Type B pancreatic cell (in vitro differentiated cells): ENCODE measurements around the gene POLN. TPM values are rescaled to one million over a fixed set of nuclear protein-coding genes. Genes with fewer than 3 reads are reported as not detected.

Source experiments
- DNase-seq: peaks from one replicate; pipeline ENCODE4 v3.0.0; 2021; ENCODE audit warnings: mixed read lengths; ENCODE audit not compliant: unreplicated experiment; ENCODE audit errors: extremely low spot score
- H3K27ac Mint-ChIP-seq: 2 replicates; pipeline ENCODE4 v1.8.0; 2021; ENCODE audit warnings: mild to moderate bottlenecking, mixed read lengths
- H3K27me3 Mint-ChIP-seq: 2 replicates; pipeline ENCODE4 v1.8.0; 2021; ENCODE audit warnings: mixed read lengths
- H3K36me3 Mint-ChIP-seq: 2 replicates; pipeline ENCODE4 v1.8.0; 2021; ENCODE audit warnings: mixed read lengths
- H3K4me1 Mint-ChIP-seq: one replicate; pipeline ENCODE4 v1.8.0; 2021; ENCODE audit warnings: mixed read lengths; ENCODE audit not compliant: unreplicated experiment
- H3K4me3 Mint-ChIP-seq: 2 replicates; pipeline ENCODE4 v1.8.0; 2021; ENCODE audit warnings: mild to moderate bottlenecking, mixed read lengths
- H3K9me3 Mint-ChIP-seq: 2 replicates; pipeline ENCODE4 v1.8.0; 2021; ENCODE audit warnings: mixed read lengths
- CTCF ChIP-seq: fragments of 200-600 bp; sonication (generic); conservative IDR thresholded peaks from 2 replicates; pipeline ENCODE4 v1.5.0; 2021; ENCODE audit warnings: antibody characterized with exemption, mild to moderate bottlenecking
- total RNA-seq: library from RNA; stranded (reverse); gene quantifications from 2 replicates; pipeline ENCODE4 v1.2.1, GENCODE V29; 2021; ENCODE audit warnings: low replicate concordance

POLN gene
- total RNA-seq, 1 donor from 2014 or later, result 4.1 TPM

GRCh38 chr4:2288051-2288541 lies 46.2 kb upstream of the POLN start:
- no peak for TF ChIP-seq CTCF
- Mint-ChIP-seq H3K36me3 (no peaks in the 10 kb centered on the region), H3K9me3 (no peaks in the 10 kb centered on the region), H3K4me1 (peaks cover 10% of the 10 kb centered on the region), H3K27me3 (peaks cover 3% of the 10 kb centered on the region), H3K27ac (no peak overlapping the region), H3K4me3 (no peak overlapping the region)
- peak; percentile 64 for DNase-seq

- H3K27me3 Mint-ChIP-seq, result no peaks in the 10 kb centered on the region
- peaks cover 4% of the 10 kb centered on the region for H3K4me1 Mint-ChIP-seq
- no peak for TF ChIP-seq CTCF
- no peak overlapping the region for H3K4me3 Mint-ChIP-seq
- H3K27ac Mint-ChIP-seq, result no peak overlapping the region
- DNase-seq, result peak; percentile 44
- H3K9me3 Mint-ChIP-seq, result no peaks in the 10 kb centered on the region
- H3K36me3 Mint-ChIP-seq, result no peaks in the 10 kb centered on the region
Measured at GRCh38 chr4:2287594-2287915, 45.6 kb upstream of the POLN start.

GRCh38 chr4:2286904-2287593 lies 45.1 kb upstream of the POLN start:
- Mint-ChIP-seq H3K27me3 (no peaks in the 10 kb centered on the region), H3K4me1 (no peaks in the 10 kb centered on the region), H3K27ac (no peak overlapping the region), H3K4me3 (no peak overlapping the region), H3K9me3 (no peaks in the 10 kb centered on the region), H3K36me3 (no peaks in the 10 kb centered on the region)
- TF ChIP-seq CTCF, result no peak
- peak; percentile 64 for DNase-seq

GRCh38 chr4:2285613-2286381 lies 43.9 kb upstream of the POLN start:
- no peak for TF ChIP-seq CTCF
- Mint-ChIP-seq H3K9me3 (no peaks in the 10 kb centered on the region), H3K27ac (no peak overlapping the region), H3K36me3 (no peaks in the 10 kb centered on the region), H3K4me3 (no peak overlapping the region), H3K27me3 (peaks cover 3% of the 10 kb centered on the region), H3K4me1 (no peaks in the 10 kb centered on the region)
- peak; percentile 62 for DNase-seq

GRCh38 chr4:2284934-2285612 lies 43.2 kb upstream of the POLN start:
- TF ChIP-seq CTCF, result no peak
- no peaks in the 10 kb centered on the region for H3K9me3 Mint-ChIP-seq
- peaks cover 3% of the 10 kb centered on the region for H3K27me3 Mint-ChIP-seq
- no peak overlapping the region for H3K27ac Mint-ChIP-seq
- DNase-seq, result no peak
- no peaks in the 10 kb centered on the region for H3K36me3 Mint-ChIP-seq
- H3K4me1 Mint-ChIP-seq, result no peaks in the 10 kb centered on the region
- no peak overlapping the region for H3K4me3 Mint-ChIP-seq
